Spleen (tissue), 7 donors: Measurements from ENCODE around the gene ATP2B3.

Source experiments
- CTCF ChIP-seq, 11 experiments: fragments of 200-600 bp in 7 of 11; fragments of 450-650 bp in 4 of 11; sonication (generic) in 4 of 11; IDR thresholded peaks in 8 of 11; conservative IDR thresholded peaks in 3 of 11; 1 replicate in 7 of 11; 2 replicates in 4 of 11; pipeline versions ENCODE4 v1.4.0 to v1.8.0; 2016 to 2021; ENCODE audit warnings: antibody characterized with exemption in 11 of 11, inconsistent platforms in 4 of 11, mild to moderate bottlenecking in 1 of 11
- POLR2AphosphoS5 ChIP-seq, 3 donors: sonication (generic); formaldehyde crosslinking; IDR thresholded peaks; one replicate each; pipeline ENCODE4 v1.5.1; 2017; ENCODE audit warnings: antibody characterized with exemption in 3 of 3
- donor health status: DM: no; HTN: no; CAD: no; lungs with moderate emphysema.
- donor health status: DM: no; HTN: no; CAD: no.
- donor health status: DM: no; HTN: no; CAD: no.

- TF ChIP-seq CTCF (IDR thresholded peaks at IDR 0.05 in 8 of 11, conservative IDR thresholded peaks at IDR 0.05 in 3 of 11) (no peak), POLR2AphosphoS5 (IDR thresholded peaks at IDR 0.05) (no peak)
Measured at GRCh38 chrX:153471663-153472280, 45.7 kb upstream of the ATP2B3 start.
